ENCODE results near the gene PCDH8. TPM values are rescaled to one million over a fixed set of nuclear protein-coding genes. Genes with fewer than 3 reads are reported as not detected.

The PCDH8 gene
- total and polyA plus RNA-seq, 2 experiments from 2014 or later: 0.36 to 1.7 TPM

GRCh38 chr13:52849291-52850071 lies 1.0 kb upstream of the PCDH8 start:
- H3K9me3 Mint-ChIP-seq: peaks cover 12% of the 10 kb centered on the region; the same call in 2 of the 3 replicates
- H3K9me2 ChIP-seq (ENCODE audit: insufficient read depth): no peaks in the 10 kb centered on the region
- peaks cover 16% of the 10 kb centered on the region for H3F3A ChIP-seq (replicated peaks; ENCODE audit: low read depth)
- H3K4me1 ChIP-seq (ENCODE audit: insufficient read depth): peaks cover 46% of the 10 kb centered on the region
- H3K79me2 ChIP-seq (replicated peaks; ENCODE audit: insufficient read depth): no peaks in the 10 kb centered on the region
- TF ChIP-seq, protein P1, sequence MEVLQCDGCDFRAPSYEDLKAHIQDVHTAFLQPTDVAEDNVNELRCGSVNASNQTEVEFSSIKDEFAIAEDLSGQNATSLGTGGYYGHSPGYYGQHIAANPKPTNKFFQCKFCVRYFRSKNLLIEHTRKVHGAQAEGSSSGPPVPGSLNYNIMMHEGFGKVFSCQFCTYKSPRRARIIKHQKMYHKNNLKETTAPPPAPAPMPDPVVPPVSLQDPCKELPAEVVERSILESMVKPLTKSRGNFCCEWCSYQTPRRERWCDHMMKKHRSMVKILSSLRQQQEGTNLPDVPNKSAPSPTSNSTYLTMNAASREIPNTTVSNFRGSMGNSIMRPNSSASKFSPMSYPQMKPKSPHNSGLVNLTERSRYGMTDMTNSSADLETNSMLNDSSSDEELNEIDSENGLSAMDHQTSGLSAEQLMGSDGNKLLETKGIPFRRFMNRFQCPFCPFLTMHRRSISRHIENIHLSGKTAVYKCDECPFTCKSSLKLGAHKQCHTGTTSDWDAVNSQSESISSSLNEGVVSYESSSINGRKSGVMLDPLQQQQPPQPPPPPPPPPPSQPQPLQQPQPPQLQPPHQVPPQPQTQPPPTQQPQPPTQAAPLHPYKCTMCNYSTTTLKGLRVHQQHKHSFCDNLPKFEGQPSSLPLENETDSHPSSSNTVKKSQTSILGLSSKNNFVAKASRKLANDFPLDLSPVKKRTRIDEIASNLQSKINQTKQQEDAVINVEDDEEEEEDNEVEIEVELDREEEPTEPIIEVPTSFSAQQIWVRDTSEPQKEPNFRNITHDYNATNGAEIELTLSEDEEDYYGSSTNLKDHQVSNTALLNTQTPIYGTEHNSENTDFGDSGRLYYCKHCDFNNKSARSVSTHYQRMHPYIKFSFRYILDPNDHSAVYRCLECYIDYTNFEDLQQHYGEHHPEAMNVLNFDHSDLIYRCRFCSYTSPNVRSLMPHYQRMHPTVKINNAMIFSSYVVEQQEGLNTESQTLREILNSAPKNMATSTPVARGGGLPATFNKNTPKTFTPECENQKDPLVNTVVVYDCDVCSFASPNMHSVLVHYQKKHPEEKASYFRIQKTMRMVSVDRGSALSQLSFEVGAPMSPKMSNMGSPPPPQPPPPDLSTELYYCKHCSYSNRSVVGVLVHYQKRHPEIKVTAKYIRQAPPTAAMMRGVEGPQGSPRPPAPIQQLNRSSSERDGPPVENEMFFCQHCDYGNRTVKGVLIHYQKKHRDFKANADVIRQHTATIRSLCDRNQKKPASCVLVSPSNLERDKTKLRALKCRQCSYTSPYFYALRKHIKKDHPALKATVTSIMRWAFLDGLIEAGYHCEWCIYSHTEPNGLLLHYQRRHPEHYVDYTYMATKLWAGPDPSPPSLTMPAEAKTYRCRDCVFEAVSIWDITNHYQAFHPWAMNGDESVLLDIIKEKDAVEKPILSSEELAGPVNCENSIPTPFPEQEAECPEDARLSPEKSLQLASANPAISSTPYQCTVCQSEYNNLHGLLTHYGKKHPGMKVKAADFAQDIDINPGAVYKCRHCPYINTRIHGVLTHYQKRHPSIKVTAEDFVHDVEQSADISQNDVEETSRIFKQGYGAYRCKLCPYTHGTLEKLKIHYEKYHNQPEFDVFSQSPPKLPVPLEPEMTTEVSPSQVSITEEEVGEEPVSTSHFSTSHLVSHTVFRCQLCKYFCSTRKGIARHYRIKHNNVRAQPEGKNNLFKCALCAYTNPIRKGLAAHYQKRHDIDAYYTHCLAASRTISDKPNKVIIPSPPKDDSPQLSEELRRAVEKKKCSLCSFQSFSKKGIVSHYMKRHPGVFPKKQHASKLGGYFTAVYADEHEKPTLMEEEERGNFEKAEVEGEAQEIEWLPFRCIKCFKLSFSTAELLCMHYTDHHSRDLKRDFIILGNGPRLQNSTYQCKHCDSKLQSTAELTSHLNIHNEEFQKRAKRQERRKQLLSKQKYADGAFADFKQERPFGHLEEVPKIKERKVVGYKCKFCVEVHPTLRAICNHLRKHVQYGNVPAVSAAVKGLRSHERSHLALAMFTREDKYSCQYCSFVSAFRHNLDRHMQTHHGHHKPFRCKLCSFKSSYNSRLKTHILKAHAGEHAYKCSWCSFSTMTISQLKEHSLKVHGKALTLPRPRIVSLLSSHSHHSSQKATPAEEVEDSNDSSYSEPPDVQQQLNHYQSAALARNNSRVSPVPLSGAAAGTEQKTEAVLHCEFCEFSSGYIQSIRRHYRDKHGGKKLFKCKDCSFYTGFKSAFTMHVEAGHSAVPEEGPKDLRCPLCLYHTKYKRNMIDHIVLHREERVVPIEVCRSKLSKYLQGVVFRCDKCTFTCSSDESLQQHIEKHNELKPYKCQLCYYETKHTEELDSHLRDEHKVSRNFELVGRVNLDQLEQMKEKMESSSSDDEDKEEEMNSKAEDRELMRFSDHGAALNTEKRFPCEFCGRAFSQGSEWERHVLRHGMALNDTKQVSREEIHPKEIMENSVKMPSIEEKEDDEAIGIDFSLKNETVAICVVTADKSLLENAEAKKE (CRISPR knock-in tag; IDR thresholded peaks at IDR 0.05): no peak
- TF ChIP-seq JUNB (IDR thresholded peaks at IDR 0.05; ENCODE audit: unreplicated experiment) (no peak), EZH2 (IDR thresholded peaks at IDR 0.05; ENCODE audit: low read depth, unreplicated experiment) (peak; percentile 52)
- H3K27ac ChIP-seq (ENCODE audit: low read depth): no peak overlapping the region
- peak overlapping the region; percentile 86 for H3K4me3 Mint-ChIP-seq
- peaks cover 52% of the 10 kb centered on the region for H3K27me3 Mint-ChIP-seq (ENCODE audit: insufficient read depth, low read depth, poor library complexity)
- H3K4me3 ChIP-seq: peak overlapping the region; percentile 91
- DNase-seq (ENCODE audit: low spot score) (peak; percentile 54), ATAC-seq (peak; percentile 5)
- peaks cover 9% of the 10 kb centered on the region for H3K36me3 Mint-ChIP-seq (ENCODE audit: low read depth)
- peaks cover 67% of the 10 kb centered on the region for H3K27me3 ChIP-seq (ENCODE audit: insufficient read depth)
- peak overlapping the region; percentile 72 for H3K4me2 ChIP-seq
- peaks cover 35% of the 10 kb centered on the region for H3K4me1 Mint-ChIP-seq
- H4K20me1 ChIP-seq (replicated peaks; ENCODE audit: insufficient read depth): no peaks in the 10 kb centered on the region; the same call in 1 of the 2 replicates
- H3K27ac Mint-ChIP-seq: no peak overlapping the region
- peak overlapping the region; percentile 84; the same call in 1 of the 2 replicates for H2AFZ ChIP-seq
- no peaks in the 10 kb centered on the region for H3K36me3 ChIP-seq (ENCODE audit: insufficient read depth)
